IMR-90 (cell line): ENCODE results near the gene UBE2QL1. TPM values are rescaled to one million over a fixed set of nuclear protein-coding genes. Genes with fewer than 3 reads are reported as not detected.

Experiments used
- ATAC-seq: fragments of 200-7000 bp; cut with Tn5 transposase; 2 replicates; pipeline ENCODE4 v1.9.1; 2020; ENCODE audit warnings: low read depth, mild to moderate bottlenecking, moderate library complexity
- BruUV-seq: library from RNA; stranded (reverse); fragments of 400-500 nt; replicated peaks from 2 replicates; lab custom pipeline; 2021; lab: Mats Ljungman, UMichigan
- CTCF ChIA-PET: fragments of 300-600 bp; formaldehyde crosslinking; extraction: SDS; loops from one replicate; lab custom pipeline; 2021; ENCODE audit warnings: antibody characterized with exemption; lab: Yijun Ruan, JAX
- POLR2A ChIA-PET: fragments of 300-600 bp; sonication (Branson Sonifier 250); formaldehyde crosslinking; loops from one replicate; lab custom pipeline; 2022; ENCODE audit warnings: antibody characterized with exemption; ENCODE audit not compliant: unreplicated experiment; lab: Charles Lee
- DNase-seq: peaks from one replicate; pipeline ENCODE4 v3.0.0; 2013
- H2AFZ ChIP-seq: replicated peaks from 2 replicates; pipeline ENCODE3; 2013; ENCODE audit warnings: low read length, mild to moderate bottlenecking; ENCODE audit not compliant: poor library complexity
- H2AK5ac ChIP-seq: 2 replicates; pipeline ENCODE4 v1.6.1; 2013; ENCODE audit warnings: low read depth, low read length, inconsistent platforms
- H2AK9ac ChIP-seq: replicated peaks from 2 replicates; pipeline ENCODE3; 2013; ENCODE audit warnings: mild to moderate bottlenecking, low read depth, low read length, moderate library complexity; ENCODE audit not compliant: poor library complexity
- H2BK120ac ChIP-seq: 2 replicates; pipeline ENCODE4 v1.6.1; 2013; ENCODE audit warnings: low read depth, low read length, inconsistent platforms
- H2BK15ac ChIP-seq: 3 replicates; pipeline ENCODE4 v1.6.1; 2013; ENCODE audit warnings: low read depth, low read length, inconsistent platforms
- H2BK20ac ChIP-seq: 2 replicates; pipeline ENCODE4 v1.6.1; 2013; ENCODE audit warnings: low read depth, mild to moderate bottlenecking, inconsistent platforms, low read length, moderate library complexity
- H2BK5ac ChIP-seq: 2 replicates; pipeline ENCODE4 v1.6.1; 2013; ENCODE audit warnings: mild to moderate bottlenecking, low read depth, low read length, inconsistent platforms; ENCODE audit not compliant: poor library complexity, severe bottlenecking
- H3K14ac ChIP-seq: replicated peaks from 2 replicates; pipeline ENCODE4 v1.6.1; 2013; ENCODE audit warnings: low read depth, low read length, inconsistent platforms
- H3K18ac ChIP-seq: 2 replicates; pipeline ENCODE4 v1.6.1; 2013; ENCODE audit warnings: low read depth, low read length, control low read depth
- H3K23ac ChIP-seq: 2 replicates; pipeline ENCODE4 v1.6.1; 2013; ENCODE audit warnings: low read depth, low read length, inconsistent platforms
- H3K27ac ChIP-seq: 2 replicates; pipeline ENCODE4 v1.5.1; 2013; ENCODE audit warnings: mild to moderate bottlenecking, control low read depth, low read length; ENCODE audit not compliant: insufficient read depth
- H3K27me3 ChIP-seq: 2 replicates; pipeline ENCODE4 v1.6.1; 2013; ENCODE audit warnings: low read length; ENCODE audit not compliant: control insufficient read depth, insufficient read depth
- H3K36me3 ChIP-seq: 2 replicates; pipeline ENCODE4 v1.6.1; 2013; ENCODE audit warnings: low read length, mixed read lengths; ENCODE audit not compliant: control insufficient read depth, insufficient read depth
- H3K4ac ChIP-seq: 2 replicates; pipeline ENCODE4 v1.6.1; 2013; ENCODE audit warnings: low read depth, low read length, inconsistent platforms
- H3K4me1 ChIP-seq: 2 replicates; pipeline ENCODE4 v1.6.1; 2013; ENCODE audit warnings: low read length, mixed read lengths; ENCODE audit not compliant: control insufficient read depth, insufficient read depth
- H3K4me2 ChIP-seq: 2 replicates; pipeline ENCODE4 v1.6.1; 2013; ENCODE audit warnings: low read depth, mild to moderate bottlenecking, control low read depth, low read length, moderate library complexity
- H3K4me3 ChIP-seq: 2 replicates; pipeline ENCODE4 v1.5.1; 2013; ENCODE audit warnings: low read depth, mild to moderate bottlenecking, control low read depth, low read length, moderate library complexity; ENCODE audit not compliant: insufficient read depth
- H3K56ac ChIP-seq: 2 replicates; pipeline ENCODE4 v1.6.1; 2013; ENCODE audit warnings: low read length, inconsistent platforms; ENCODE audit not compliant: insufficient read depth; ENCODE audit errors: extremely low read depth
- H3K79me1 ChIP-seq, 2 experiments: 2 replicates each; pipeline ENCODE4 v1.6.1; 2013; ENCODE audit warnings: low read length in 2 of 2, inconsistent platforms in 1 of 2, low read depth in 1 of 2
- H3K9ac ChIP-seq: 2 replicates; pipeline ENCODE4 v1.6.1; 2013; ENCODE audit warnings: low read depth, low read length, control low read depth
- H3K9me1 ChIP-seq: 2 replicates; pipeline ENCODE4 v1.6.1; 2013; ENCODE audit warnings: low read length, inconsistent platforms; ENCODE audit not compliant: insufficient read depth
- H3K9me3 ChIP-seq: 2 replicates; pipeline ENCODE4 v1.6.1; 2013; ENCODE audit warnings: low read length; ENCODE audit not compliant: control insufficient read depth, insufficient read depth
- H4K20me1 ChIP-seq: 2 replicates; pipeline ENCODE4 v1.6.1; 2013; ENCODE audit warnings: low read length, inconsistent platforms; ENCODE audit not compliant: insufficient read depth
- H4K5ac ChIP-seq: 2 replicates; pipeline ENCODE4 v1.6.1; 2013; ENCODE audit warnings: mild to moderate bottlenecking, low read depth, low read length, control low read depth
- H4K8ac ChIP-seq, 2 experiments: 2 replicates each; pipeline ENCODE4 v1.6.1; 2013; ENCODE audit warnings: low read depth in 2 of 2, low read length in 2 of 2, control low read depth in 1 of 2, inconsistent platforms in 1 of 2
- H4K91ac ChIP-seq: 2 replicates; pipeline ENCODE4 v1.6.1; 2013; ENCODE audit warnings: low read depth, low read length, inconsistent platforms; ENCODE audit not compliant: insufficient read depth
- CEBPB ChIP-seq: IDR thresholded peaks from 2 replicates; pipeline ENCODE4 v1.6.1; 2012; ENCODE audit warnings: low read depth, low read length, improper control_type of control experiment
- ELK1 ChIP-seq: fragments of 150-350 bp; IDR thresholded peaks from 2 replicates; pipeline ENCODE4 v1.6.1; 2016; ENCODE audit warnings: low read depth, mild to moderate bottlenecking, low read length, moderate library complexity, borderline replicate concordance
- FOS ChIP-seq: fragments of 150-350 bp; IDR thresholded peaks from 2 replicates; pipeline ENCODE4 v1.6.1; 2016; ENCODE audit warnings: low read depth, low read length
- MXI1 ChIP-seq: IDR thresholded peaks from 2 replicates; pipeline ENCODE4 v1.6.1; 2012; ENCODE audit warnings: low read depth, mild to moderate bottlenecking, low read length, moderate library complexity, borderline replicate concordance
- USF2 ChIP-seq: fragments of 150-350 bp; IDR thresholded peaks from 2 replicates; pipeline ENCODE4 v1.6.1; 2017; ENCODE audit warnings: mild to moderate bottlenecking, antibody characterized with exemption, low read length, low read depth
- WGBS, 2 experiments: methylation state at CpG; one replicate each; pipeline versions ENCODE4 v1.1.5 to v1.1.7; 2013; ENCODE audit warnings: missing lambda C conversion rate in 2 of 2; ENCODE audit not compliant: insufficient read length in 1 of 2; ENCODE audit errors: extremely low coverage in 2 of 2; 5-methylcytosine and 5-hydroxymethylcytosine counted together
- dilution Hi-C: fragments of 300-500 bp; cut with HindIII; formaldehyde crosslinking; loops from one replicate; pipeline ENCODE4 v1.14.3; 2018; ENCODE audit warnings: low sequenced_read_pairs; ENCODE audit not compliant: unreplicated experiment
- in situ Hi-C: fragments of 300-500 bp; cut with MboI; formaldehyde crosslinking; loops from 3 replicates; pipeline ENCODE4 v1.14.3; 2019; ENCODE audit warnings: low sequenced_read_pairs, inconsistent platforms, mixed read lengths
- intact Hi-C: fragments of 100-400 bp; cut with micrococcal nuclease; formaldehyde crosslinking; loops from 2 replicates; pipeline ENCODE4 v1.10.0; 2022
- polyA plus RNA-seq, 3 experiments: library from polyadenylated mRNA; depleted of rRNA; stranded (reverse); fragments of >200 nt; gene quantifications; 2 replicates each; pipeline ENCODE4 v1.2.3, GENCODE V29; 2012; ENCODE audit warnings: low replicate concordance in 1 of 3
- total RNA-seq: library from RNA; depleted of rRNA; stranded (reverse); fragments of >200 nt; gene quantifications from 2 replicates; pipeline ENCODE4 v1.2.3, GENCODE V29; 2012

UBE2QL1 gene
- total and polyA plus RNA-seq, 2 of the 4 experiments (the other 2 are of a cell fraction) = not detected

GRCh38 chr5:6473284-6473683, 24.6 kb downstream of the UBE2QL1 start:
- no peak overlapping the region for H4K5ac ChIP-seq
- WGBS, 2 experiments = no CpG with 5 or more reads among the region's 6 CpGs
- no peak overlapping the region for H3K4ac ChIP-seq
- BruUV-seq = no TSS peak
- H2AK5ac ChIP-seq = no peak overlapping the region
- dilution Hi-C loops = no loop called here
- no peak overlapping the region for H2AK9ac ChIP-seq
- no peak overlapping the region for H3K4me3 ChIP-seq
- ATAC-seq (no peak), DNase-seq (no peak)
- intact Hi-C loops = no loop called here
- no peaks in the 10 kb centered on the region for H3K9me3 ChIP-seq
- H3K14ac ChIP-seq = no peak overlapping the region
- TF ChIP-seq USF2 = no peak
- no peak for TF ChIP-seq FOS
- TF ChIP-seq CEBPB = no peak
- no peak for TF ChIP-seq MXI1
- no peak for TF ChIP-seq ELK1
- no peak overlapping the region for H2BK20ac ChIP-seq
- H3K27me3 ChIP-seq = peaks cover 5% of the 10 kb centered on the region; the same call in 1 of the 2 replicates
- no peak overlapping the region for H3K9ac ChIP-seq
- POLR2A ChIA-PET = no interaction called here
- no peak overlapping the region for H3K23ac ChIP-seq
- no peak overlapping the region for H2BK5ac ChIP-seq
- no peak overlapping the region for H4K8ac ChIP-seq
- no peaks in the 10 kb centered on the region for H3K4me1 ChIP-seq
- H3K79me1 ChIP-seq = no peaks in the 10 kb centered on the region
- in situ Hi-C loops = no loop called here
- H3K18ac ChIP-seq = no peak overlapping the region
- CTCF ChIA-PET = no interaction called here
- H3K4me2 ChIP-seq = no peak overlapping the region
- H2BK15ac ChIP-seq = no peak overlapping the region
- H3K9me1 ChIP-seq = no peaks in the 10 kb centered on the region
- H3K56ac ChIP-seq = no peak overlapping the region
- no peak overlapping the region for H4K91ac ChIP-seq
- no peaks in the 10 kb centered on the region for H4K20me1 ChIP-seq
- H2AFZ ChIP-seq = no peak overlapping the region
- H2BK120ac ChIP-seq = no peak overlapping the region
- H3K36me3 ChIP-seq = no peaks in the 10 kb centered on the region
- no peak overlapping the region for H3K27ac ChIP-seq
